ENCODE measurements around the gene ERVV-1.

Gene ERVV-1

GRCh38 chr19:53037101-53038097 lies 23.7 kb downstream of the ERVV-1 start:
- peak overlapping the region; percentile 24 for H3K4me3 ChIP-seq (ENCODE audit: low read depth, low read length)
- CTCF ChIA-PET = no interaction called here
- POLR2A ChIA-PET = no interaction called here
- H3K4me1 ChIP-seq (ENCODE audit: control insufficient read depth, insufficient read depth, low read length) = no peaks in the 10 kb centered on the region
- no peak for TF ChIP-seq AEBP2 (tag by site-specific recombination; IDR thresholded peaks at IDR 0.05; ENCODE audit: borderline replicate concordance)
- TF ChIP-seq PRDM4 (tag by site-specific recombination; IDR thresholded peaks at IDR 0.05) = no peak
- no peak for TF ChIP-seq ZNF404 (tag by site-specific recombination; IDR thresholded peaks at IDR 0.05)
- TF ChIP-seq ZNF10 (tag by site-specific recombination; IDR thresholded peaks at IDR 0.05) = no peak
- no peak for TF ChIP-seq BCL11A (tag by site-specific recombination; IDR thresholded peaks at IDR 0.05; ENCODE audit: low read depth)
- H3K9me3 ChIP-seq (ENCODE audit: control insufficient read depth, insufficient read depth, low read depth, low read length) = peaks cover 23% of the 10 kb centered on the region
- no peak overlapping the region for H3K27ac ChIP-seq (ENCODE audit: extremely low read depth, low read depth, low read length)
- H3K36me3 ChIP-seq (ENCODE audit: control insufficient read depth in 2 of 2, insufficient read depth in 1 of 2, low read length in 2 of 2) = no peaks in the 10 kb centered on the region

GRCh38 chr19:53041366-53041765 lies 27.6 kb downstream of the ERVV-1 start:
- no peak overlapping the region for H3K4me3 ChIP-seq (ENCODE audit: low read depth, low read length)
- peaks cover 23% of the 10 kb centered on the region for H3K9me3 ChIP-seq (ENCODE audit: control insufficient read depth, insufficient read depth, low read depth, low read length)
- POLR2A ChIA-PET = no interaction called here
- H3K36me3 ChIP-seq (ENCODE audit: control insufficient read depth in 2 of 2, insufficient read depth in 1 of 2, low read length in 2 of 2) = no peaks in the 10 kb centered on the region
- no peak overlapping the region for H3K27ac ChIP-seq (ENCODE audit: extremely low read depth, low read depth, low read length)
- CTCF ChIA-PET = interaction anchor here (0.6 to 0.7 kb wide), 2 partner anchors 14 to 390 kb away, joined by 3 read pairs; no protein-coding TSS in a partner anchor
- H3K4me1 ChIP-seq (ENCODE audit: control insufficient read depth, insufficient read depth, low read length) = no peaks in the 10 kb centered on the region
- TF ChIP-seq ZNF473 (tag by site-specific recombination; IDR thresholded peaks at IDR 0.05) = no peak
- TF ChIP-seq KLF9 (tag by site-specific recombination; IDR thresholded peaks at IDR 0.05; ENCODE audit: low read depth) = no peak
- TF ChIP-seq ZNF626 (tag by site-specific recombination; IDR thresholded peaks at IDR 0.05) = no peak
- TF ChIP-seq ZNF777 (tag by site-specific recombination; IDR thresholded peaks at IDR 0.05; ENCODE audit: borderline replicate concordance) = no peak
- TF ChIP-seq ZNF792 (tag by site-specific recombination; IDR thresholded peaks at IDR 0.05) = no peak
- TF ChIP-seq GFI1B (tag by site-specific recombination; IDR thresholded peaks at IDR 0.05) = no peak
- no peak for TF ChIP-seq PRDM6 (tag by site-specific recombination; IDR thresholded peaks at IDR 0.05)
- no peak for TF ChIP-seq ZNF488 (tag by site-specific recombination; IDR thresholded peaks at IDR 0.05)
- TF ChIP-seq ZNF132 (tag by site-specific recombination; IDR thresholded peaks at IDR 0.05; ENCODE audit: borderline replicate concordance) = no peak
- TF ChIP-seq SALL2 (tag by site-specific recombination; IDR thresholded peaks at IDR 0.05; ENCODE audit: borderline replicate concordance) = no peak
- no peak for TF ChIP-seq PBX3 (CRISPR knock-in tag; IDR thresholded peaks at IDR 0.05)
- no peak for TF ChIP-seq ZNF280D (tag by site-specific recombination; IDR thresholded peaks at IDR 0.05)
- no peak for TF ChIP-seq ZNF48 (tag by site-specific recombination; IDR thresholded peaks at IDR 0.05)

All from HEK293 (cell line).